ENCODE measurements around the gene MAPK12. TPM values are rescaled to one million over a fixed set of nuclear protein-coding genes. Genes with fewer than 3 reads are reported as not detected.

Gene MAPK12
- total and polyA plus RNA-seq, 2 donors (not counting 3 experiments of a cell fraction or from before 2014, with no cell fraction given) = 72.3 to 86.8 TPM

DNA sequence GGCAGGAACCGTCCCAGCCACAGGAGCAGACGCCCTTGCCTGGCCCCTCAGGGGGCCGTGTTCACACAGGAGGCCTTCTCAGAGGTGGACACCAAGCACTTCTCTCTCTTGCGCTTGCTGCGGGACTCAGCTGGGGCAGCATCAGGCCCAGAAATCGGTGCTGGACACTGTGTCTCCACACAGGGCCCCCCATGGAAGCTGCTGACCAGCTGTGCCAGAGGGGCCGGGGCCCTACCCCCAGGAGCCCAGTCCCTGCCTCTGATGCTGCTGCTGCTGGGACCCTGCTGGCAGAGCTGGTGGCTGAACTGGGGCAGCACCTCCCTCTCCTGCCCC is 42.0 kb upstream of the MAPK12 start:
- no peaks in the 10 kb centered on the region for H4K20me1 ChIP-seq (replicated peaks; ENCODE audit: control insufficient read depth, extremely low read depth, insufficient read depth, low read length)
- H3K4me1 ChIP-seq (ENCODE audit: control insufficient read depth, extremely low read depth, insufficient read depth, low read length) = peaks cover 30% of the 10 kb centered on the region
- H3K27ac ChIP-seq (ENCODE audit: insufficient read depth, low read depth, low read length) = no peak overlapping the region

More for the DNA sequence above, 42.0 kb upstream of the MAPK12 start:
- Histone ChIP-seq H2AFZ (ENCODE audit: low read depth, low read length) (no peak overlapping the region), H3K27me3 (ENCODE audit: control insufficient read depth in 2 of 2, insufficient read depth in 2 of 2, low read length in 2 of 2) (no peaks in the 10 kb centered on the region), H3K4me3 (replicated peaks in 1 of 3; ENCODE audit: insufficient read depth in 1 of 3, low read depth in 1 of 3, low read length in 3 of 3) (no peak overlapping the region), H3K9ac (replicated peaks; ENCODE audit: extremely low read depth, insufficient read depth, low read length) (no peak overlapping the region), H3K79me2 (ENCODE audit: control insufficient read depth, insufficient read depth, low read length) (peaks cover 80% of the 10 kb centered on the region), H3K9me3 (replicated peaks; ENCODE audit: control insufficient read depth, insufficient read depth, low read length) (no peaks in the 10 kb centered on the region), H3K9me1 (replicated peaks; ENCODE audit: control insufficient read depth, extremely low read depth, insufficient read depth, low read length) (no peaks in the 10 kb centered on the region), H3K4me2 (ENCODE audit: insufficient read depth, low read length) (no peak overlapping the region), H3K36me3 (ENCODE audit: control insufficient read depth in 2 of 2, extremely low read depth in 1 of 2, insufficient read depth in 2 of 2, low read length in 2 of 2) (peaks cover 0 to 6% of the 10 kb centered on the region in 2 experiments)
- no peak for DNase-seq (ENCODE audit: low read depth, low spot score)
- intact Hi-C loops (cut with micrococcal nuclease) (no loop called here), dilution Hi-C loops (cut with MboI; ENCODE audit: extremely low pct_ligation_motif_present, low sequenced_read_pairs) (no loop called here)
- TF ChIP-seq FOS (IDR thresholded peaks at IDR 0.05; ENCODE audit: borderline replicate concordance, insufficient read depth, low read length) (no peak), MYC (IDR thresholded peaks at IDR 0.05; ENCODE audit: low read depth, low read length) (no peak), EZH2 (IDR thresholded peaks at IDR 0.05; ENCODE audit: borderline replicate concordance, low read depth, low read length, severe bottlenecking) (no peak), POLR2AphosphoS5 (IDR thresholded peaks at IDR 0.05; ENCODE audit: insufficient read depth, low read depth, low read length) (no peak), POLR2A (IDR thresholded peaks at IDR 0.05; ENCODE audit: low read depth, low read length) (no peak), GATA2 (IDR thresholded peaks at IDR 0.05; ENCODE audit: insufficient read depth, insufficient read length, low read depth, low read length) (no peak), JUN (IDR thresholded peaks at IDR 0.05; ENCODE audit: borderline replicate concordance, insufficient read depth, insufficient read length, low read depth) (no peak)
- TF ChIP-seq, protein P1, sequence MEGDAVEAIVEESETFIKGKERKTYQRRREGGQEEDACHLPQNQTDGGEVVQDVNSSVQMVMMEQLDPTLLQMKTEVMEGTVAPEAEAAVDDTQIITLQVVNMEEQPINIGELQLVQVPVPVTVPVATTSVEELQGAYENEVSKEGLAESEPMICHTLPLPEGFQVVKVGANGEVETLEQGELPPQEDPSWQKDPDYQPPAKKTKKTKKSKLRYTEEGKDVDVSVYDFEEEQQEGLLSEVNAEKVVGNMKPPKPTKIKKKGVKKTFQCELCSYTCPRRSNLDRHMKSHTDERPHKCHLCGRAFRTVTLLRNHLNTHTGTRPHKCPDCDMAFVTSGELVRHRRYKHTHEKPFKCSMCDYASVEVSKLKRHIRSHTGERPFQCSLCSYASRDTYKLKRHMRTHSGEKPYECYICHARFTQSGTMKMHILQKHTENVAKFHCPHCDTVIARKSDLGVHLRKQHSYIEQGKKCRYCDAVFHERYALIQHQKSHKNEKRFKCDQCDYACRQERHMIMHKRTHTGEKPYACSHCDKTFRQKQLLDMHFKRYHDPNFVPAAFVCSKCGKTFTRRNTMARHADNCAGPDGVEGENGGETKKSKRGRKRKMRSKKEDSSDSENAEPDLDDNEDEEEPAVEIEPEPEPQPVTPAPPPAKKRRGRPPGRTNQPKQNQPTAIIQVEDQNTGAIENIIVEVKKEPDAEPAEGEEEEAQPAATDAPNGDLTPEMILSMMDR (IDR thresholded peaks at IDR 0.05; ENCODE audit: extremely low read depth in 1 of 2, insufficient read depth in 1 of 2, low read depth in 1 of 2, low read length in 2 of 2) = no peak
- TF ChIP-seq, protein P2, sequence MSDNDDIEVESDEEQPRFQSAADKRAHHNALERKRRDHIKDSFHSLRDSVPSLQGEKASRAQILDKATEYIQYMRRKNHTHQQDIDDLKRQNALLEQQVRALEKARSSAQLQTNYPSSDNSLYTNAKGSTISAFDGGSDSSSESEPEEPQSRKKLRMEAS (IDR thresholded peaks at IDR 0.05; ENCODE audit: insufficient read depth, insufficient read length) = no peak
- CTCF ChIA-PET = interaction anchor here (0.7 to 1.0 kb wide), 2 partner anchors 9 to 51 kb away, joined by 3 read pairs; no protein-coding TSS in a partner anchor
- POLR2A ChIA-PET = no interaction called here
- no peak for FAIRE-seq
- no TSS peak for BruUV-seq (replicated peaks)

Measured in endothelial cell of umbilical vein (primary cell).